MM.1S (cell line): Measurements from ENCODE around the gene ARHGEF37.

Experiments
- CTCF ChIP-seq: fragments of 300-600 bp; sonication (generic); IDR thresholded peaks from 2 replicates; pipeline ENCODE4 v1.5.1; 2016; ENCODE audit warnings: antibody characterized with exemption, low read length, mixed read lengths
- EZH2 ChIP-seq: fragments of 300-600 bp; sonication (generic); optimal IDR thresholded peaks from 2 replicates; pipeline ENCODE3; 2017; ENCODE audit warnings: low read depth, mild to moderate bottlenecking, antibody characterized with exemption, low read length, mixed read lengths
- EZH2phosphoT487 ChIP-seq: fragments of 300-600 bp; sonication (generic); IDR thresholded peaks from 2 replicates; pipeline ENCODE4 v1.6.1; 2018; ENCODE audit warnings: antibody characterized with exemption, low read length

DNA sequence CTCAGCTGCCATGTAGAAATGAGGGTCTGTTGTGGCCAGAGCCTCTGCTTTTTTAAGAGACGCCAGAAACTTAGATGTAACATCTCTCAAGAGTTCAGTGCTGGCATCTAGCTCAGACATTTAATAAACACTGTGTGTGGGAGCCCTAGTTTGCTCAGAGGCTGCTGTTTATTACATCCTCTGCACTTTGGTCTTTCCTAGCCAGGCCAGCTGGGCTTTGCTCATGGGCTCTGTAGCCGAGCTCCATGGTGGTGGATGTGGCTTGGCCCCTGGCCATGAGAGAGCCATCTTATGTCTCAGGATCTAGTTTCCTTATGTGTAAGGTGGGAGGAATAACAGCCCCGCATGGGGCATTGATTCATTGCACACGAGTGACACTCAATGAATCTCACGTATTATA, 30.0 kb downstream of the ARHGEF37 start:
- TF ChIP-seq EZH2 (no peak), CTCF (no peak), EZH2phosphoT487 (no peak)
